ENCODE data around the gene CHST2.

DNA sequence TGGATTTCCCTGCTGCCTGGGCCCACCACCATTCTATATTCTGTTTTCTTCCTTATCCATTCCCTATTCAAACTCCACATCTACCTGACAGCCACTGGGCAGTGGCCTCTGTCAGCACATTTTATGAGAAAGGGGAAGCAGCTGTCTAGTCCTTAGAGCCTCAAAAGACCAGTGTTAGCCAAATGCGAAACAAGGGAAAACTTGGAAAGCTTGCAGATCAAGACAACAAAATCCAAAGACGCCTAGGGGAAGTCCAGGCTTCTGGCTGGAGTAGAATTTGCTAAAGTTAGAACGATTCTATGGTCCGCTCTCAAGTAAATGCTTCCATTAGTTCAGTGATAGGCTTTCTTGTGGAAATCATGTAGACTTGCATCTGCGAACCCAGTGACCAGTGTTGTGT lies 39.4 kb upstream of the CHST2 start:
- TF ChIP-seq SUZ12 (IDR thresholded peaks at IDR 0.05; ENCODE audit: extremely low read depth, insufficient read depth, insufficient read length) (no peak), YY1 (IDR thresholded peaks at IDR 0.05; ENCODE audit: insufficient read depth, insufficient read length) (no peak), ZNF274 (IDR thresholded peaks at IDR 0.05; ENCODE audit: low read depth, low read length) (no peak)

Data from NT2/D1 (cell line).